Stimulated activated CD8-positive, alpha-beta memory T cell treated with anti-CD3 and anti-CD28 coated beads, Interleukin-15, amount 100 ng/mL, for 48 hours (primary cell): ENCODE data around the gene ASCL5.
A peak's percentile ranks its signal among the peaks of the same experiment; 100 is the strongest.
"Not testable (repeated sequence)": the region's sequence is repeated elsewhere in the genome, so short reads cannot be mapped to it uniquely, and the experiment has no call there.

Experiments
- DNase-seq, 2 donors: peaks; one replicate each; pipeline ENCODE4 v3.0.0-alpha.2; 2020; ENCODE audit warnings: low read depth in 2 of 2

ASCL5 gene, protein sequence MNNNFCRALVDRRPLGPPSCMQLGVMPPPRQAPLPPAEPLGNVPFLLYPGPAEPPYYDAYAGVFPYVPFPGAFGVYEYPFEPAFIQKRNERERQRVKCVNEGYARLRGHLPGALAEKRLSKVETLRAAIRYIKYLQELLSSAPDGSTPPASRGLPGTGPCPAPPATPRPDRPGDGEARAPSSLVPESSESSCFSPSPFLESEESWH

DNA sequence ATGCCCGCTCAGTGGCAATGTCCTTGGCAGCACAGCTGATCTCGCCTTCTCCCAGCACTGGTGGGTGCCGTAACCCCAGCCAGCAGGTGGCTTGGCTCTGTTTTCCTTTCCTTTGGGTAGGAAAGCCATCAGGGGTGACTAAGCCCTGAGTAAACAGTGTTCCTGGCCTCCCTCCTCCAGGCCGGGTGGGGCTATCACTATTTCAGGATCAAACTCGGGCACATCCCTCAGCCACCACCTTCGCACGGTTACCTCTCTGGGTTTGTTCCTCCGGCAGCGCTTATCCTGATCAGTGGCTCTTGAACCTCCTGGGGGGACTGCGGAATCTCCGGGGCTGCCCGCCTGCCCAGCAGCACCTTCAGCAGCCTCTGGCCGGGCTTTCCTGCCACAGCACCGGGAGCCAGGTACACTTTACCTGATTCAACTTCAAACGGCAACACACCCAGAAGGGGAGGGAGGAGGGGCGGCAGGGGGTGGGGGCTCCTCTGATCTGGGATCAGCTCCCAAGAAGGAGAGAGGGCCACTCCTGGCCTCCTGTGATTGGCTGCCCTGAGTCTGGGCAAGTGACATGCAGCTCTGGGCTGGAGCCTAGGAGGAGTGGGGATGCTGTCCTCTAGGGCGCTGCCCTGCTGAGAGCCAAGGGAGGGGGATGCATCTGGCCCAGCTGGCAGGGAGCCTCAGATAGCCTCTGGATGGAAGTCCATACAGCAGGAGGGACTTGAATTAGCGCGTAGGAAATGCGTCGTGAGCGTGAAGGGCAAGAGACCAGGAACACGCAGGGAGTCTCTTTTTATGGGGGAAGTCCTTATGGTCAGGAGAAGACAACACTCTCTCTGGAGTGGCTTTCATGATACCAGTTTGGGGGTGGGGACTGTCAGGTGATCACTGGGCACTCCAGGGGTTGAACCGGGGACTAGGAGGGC, at the start of gene ASCL5:
Gene ASCL5 (minus strand): TSS at position 353 of the 923 bp plus-strand sequence. CDS start 11,812 bp downstream, outside the sequence.
- DNase-seq, result no peak

DNA sequence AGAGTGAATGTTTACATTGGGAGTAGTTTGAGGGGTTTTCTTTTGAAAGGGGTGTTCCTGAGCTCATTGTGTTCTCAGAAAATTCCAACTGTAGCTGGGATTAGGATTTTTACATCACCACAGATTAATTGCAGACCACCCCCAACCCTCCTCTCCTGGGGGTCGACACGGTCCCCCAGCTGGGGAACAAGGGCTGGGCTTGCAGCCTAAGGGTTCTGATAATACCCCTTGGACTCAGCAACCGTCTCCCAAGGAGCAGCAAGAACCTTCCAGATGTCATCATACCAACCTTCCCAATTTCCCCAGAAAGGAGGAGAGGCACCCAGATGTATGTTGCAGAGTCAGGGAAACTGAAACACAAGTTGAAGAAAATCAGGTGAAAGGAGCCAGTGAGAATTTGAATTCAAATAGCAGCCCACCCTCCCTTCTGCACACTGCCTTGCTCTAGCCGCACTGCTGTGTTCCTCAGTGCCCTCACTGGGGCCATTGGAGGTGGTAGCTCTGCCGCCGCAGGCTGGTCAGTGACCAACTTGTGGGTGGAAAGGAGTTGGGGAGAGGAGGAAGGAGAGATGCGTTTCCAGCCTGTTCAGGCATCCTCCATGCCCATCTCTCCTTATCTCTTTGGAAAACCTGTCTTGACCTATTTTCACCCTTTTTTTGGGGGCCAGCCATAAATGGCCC, 49.0 kb upstream of the ASCL5 start:
- DNase-seq, result no peak

DNA sequence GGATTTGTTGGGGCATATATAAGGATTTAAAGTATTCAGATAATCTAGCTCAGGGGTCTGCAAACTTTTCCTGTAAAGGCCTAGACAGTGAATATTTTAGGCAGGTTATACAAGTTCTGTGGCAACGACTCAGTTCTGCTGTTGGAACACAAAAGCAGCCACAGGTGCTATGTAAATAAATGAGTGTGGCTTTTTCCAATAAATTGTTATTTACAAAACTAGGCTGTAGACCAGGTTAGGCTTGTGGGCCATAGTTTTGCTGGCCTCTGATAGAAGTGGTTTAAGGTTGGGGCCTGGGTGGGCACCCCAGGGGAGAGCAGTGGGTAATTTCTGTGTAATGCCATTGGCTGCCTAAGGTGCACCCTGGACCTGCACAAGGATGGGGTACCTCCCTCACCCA, 46.8 kb upstream of the ASCL5 start:
- no peak for DNase-seq

DNA sequence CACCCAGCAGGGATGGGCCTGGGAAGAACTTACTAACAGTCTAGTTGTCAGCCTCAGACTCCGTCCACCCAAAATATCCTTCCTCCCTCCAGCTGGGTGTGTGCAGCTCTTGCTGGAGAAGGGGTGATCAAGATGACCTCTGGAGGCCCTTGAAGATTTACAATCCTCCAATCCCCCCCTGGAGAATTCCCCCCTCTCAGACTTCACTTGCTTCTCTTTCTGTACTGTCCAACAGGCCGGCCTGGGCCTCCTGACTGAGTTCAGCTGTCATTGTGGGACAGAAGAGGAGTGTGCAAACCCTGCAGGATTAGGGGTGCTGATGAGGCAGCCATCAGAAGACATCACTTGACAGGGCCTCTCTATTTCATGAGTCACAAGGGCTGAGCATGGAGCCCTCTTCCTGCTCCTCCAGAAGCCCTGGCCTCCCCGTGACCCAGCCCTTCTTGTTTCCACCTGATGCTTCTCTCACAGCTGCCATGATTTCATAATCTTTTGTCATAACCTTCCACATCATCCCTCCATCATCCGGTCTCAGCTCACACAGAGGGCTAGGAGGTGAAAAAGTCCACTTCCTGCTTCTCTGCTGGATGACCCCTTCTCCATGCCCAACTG, 46.1 kb upstream of the ASCL5 start:
- DNase-seq, result no peak

DNA sequence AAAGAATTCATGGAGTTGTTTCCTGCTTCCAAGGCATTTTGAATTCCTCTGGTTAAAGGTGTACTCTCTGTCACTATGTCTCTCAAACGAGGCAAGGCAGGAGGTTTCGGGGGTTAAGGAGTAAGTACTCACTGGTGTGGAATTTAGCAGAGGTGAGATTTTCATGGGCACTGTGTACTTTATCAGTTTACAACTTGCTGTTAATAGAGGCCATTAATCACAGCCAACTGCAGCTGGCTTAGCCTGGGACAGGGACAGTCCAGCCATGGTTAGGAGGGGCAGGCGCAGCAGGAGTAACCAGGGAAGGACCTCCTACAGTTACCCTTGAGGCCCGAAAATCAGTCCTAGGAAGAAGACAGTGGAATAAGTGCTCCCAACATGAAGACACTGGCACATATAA, 45.3 kb upstream of the ASCL5 start:
- DNase-seq, result no peak

DNA sequence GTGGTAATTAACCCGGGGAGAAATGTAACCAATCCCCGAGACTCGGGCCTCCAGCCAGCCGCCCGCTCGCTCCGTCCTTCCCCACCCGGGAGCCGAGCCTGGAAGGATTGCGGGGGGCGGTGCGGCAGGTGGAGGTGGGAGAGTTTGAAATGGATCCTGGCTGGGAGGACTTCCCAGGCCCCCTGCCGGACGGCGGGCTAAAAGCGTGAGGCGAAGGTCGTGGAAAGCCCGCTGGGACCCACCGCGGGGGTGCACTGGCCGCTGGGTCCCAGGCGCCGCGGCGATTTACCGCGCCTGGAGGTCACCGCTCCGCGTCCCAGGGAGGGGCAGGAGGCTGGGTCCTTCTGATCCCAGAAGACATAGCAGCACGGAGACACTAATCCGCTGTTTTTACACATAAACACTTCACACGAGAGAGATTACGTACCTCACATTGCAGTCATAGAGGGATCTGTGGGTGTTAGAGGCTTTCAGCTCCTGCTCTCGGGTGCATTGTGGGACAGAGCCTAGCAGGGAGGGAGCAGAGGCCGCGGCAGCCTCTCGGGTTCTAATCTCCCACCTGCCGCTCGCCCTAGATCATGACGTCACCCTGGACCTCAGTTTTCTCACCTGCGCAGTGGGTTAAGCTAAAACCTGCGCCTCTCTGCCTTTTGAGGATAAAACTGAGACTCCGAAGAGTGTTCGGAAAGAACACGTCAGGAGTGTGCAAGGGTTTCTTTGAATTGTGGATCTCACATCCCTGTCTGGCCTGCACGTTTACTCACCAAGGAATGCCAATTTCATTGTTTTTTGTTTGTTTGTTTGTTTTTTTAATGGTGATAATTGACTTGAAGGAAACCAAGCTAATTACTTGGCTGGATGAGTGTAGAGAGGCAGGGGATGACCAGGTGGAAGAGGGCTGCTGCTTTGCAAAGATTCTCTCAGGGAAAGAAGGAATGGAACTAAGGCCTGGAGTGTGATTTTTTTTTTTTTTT, 44.4 kb upstream of the ASCL5 start:
- DNase-seq, result peak; percentile 49 to 66

DNA sequence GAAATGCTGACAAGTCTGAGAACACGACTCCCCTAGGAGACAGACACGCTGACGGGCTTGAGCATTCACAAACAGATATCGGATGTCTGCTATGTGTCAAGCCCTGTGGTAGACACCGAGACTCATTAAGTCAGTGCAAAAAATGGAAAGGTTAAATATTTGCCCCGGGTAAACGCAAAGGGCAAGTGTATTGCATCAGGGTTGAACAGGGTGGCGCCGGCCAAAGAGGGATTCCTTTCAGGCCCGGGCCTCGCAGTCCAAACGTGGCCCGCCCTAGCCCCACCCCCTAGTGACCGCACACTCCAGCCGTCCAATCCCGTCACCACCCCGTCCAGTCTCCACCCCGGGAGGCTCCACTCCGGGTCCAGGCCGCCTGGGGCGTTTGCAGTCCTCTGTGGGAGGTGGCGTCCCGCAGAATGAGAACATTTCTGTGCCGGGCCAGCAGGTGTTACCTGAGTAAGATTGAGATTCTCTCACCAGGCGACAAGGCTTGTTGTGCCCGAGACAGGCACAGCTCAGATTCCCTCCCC, 43.6 kb upstream of the ASCL5 start:
- peak; percentile 81 for DNase-seq

DNA sequence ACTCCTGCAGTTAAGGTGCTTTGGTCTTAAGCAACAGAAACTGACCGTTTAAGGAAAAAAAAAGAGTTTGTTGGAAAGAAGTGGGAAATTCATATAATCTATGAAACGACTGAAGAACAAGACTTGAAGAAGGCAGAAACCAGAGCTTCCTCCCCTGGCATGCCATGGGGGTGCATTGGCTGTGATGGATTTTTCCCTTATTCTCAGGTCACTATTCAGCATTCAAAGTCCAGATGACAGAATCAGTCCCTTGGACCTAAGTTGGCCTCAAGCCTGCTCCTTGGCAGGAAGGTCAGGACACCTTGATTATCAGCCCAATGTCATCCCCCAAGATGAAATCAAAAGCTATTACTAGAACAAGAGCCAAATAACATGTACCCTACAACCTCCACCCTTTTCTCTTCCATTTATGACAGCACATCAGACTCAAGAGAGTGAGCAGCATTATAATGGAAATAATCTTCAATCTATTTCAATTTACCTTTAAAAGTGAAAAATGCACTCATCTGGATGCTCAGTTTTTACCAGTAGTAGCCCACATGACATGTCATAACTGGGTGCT, 43.1 kb upstream of the ASCL5 start:
- DNase-seq, result no peak

DNA sequence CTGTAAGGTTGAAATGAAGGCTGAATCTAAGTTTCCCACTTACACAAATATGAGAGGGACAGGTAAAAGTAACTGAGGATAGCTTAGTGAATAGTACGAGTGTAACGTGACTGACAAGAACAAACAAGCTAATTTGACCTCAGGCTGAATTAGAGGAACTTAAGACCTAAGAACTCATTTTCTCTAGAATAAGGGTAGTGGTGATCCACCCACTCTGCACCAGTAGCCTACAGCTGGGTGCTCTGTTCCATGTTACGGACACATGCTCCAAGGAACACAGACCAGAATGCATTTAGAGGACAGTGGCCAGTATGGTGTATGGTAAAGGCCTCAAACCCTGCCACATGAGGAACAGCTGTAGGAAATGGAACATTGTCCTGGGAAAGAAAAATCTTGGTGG, 42.2 kb upstream of the ASCL5 start:
- no peak for DNase-seq

DNA sequence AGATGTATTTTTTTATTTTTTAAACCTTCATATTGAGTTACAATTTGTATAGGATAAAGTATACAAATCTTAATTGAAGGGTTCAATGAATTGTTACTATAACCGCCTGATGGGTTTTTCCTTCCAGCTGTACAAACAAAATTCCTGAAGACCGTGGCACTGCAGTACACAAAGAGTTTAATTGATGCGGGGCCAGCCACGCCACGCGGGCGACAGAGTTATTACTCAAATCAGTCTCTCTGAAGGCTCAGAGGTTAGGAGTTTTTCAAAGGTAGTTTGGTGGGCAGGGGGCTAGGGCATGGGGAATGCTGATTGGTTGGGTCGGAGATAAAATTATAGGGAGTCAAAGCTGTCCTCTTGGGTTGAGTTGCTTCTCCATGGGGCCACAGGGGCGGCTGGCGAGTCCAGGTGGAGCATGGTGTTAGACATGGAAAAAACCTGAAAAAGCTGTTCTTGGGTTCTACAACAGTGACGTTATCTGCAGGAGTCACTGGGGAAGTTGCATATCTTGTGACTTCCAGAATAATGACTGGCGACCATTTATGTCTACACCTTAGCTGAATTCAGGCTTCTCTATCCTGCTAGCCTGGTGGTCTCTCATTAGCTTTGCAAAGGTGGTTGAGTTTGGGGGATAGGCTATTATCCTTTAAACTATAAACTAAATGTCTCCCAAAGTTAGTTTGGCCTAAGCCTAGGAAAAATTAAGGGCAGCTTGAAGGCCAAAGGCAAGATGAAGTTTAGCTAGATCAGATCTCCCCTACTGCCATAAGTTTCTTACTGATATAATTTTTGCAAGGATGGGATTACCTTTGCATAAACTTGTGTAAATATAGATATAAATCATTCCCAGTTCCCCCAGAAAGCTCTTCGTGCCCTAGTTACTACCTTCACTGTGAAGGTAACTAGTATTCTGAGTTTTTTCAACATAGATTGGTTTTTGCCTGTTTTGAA, 40.3 kb upstream of the ASCL5 start:
- no peak for DNase-seq

DNA sequence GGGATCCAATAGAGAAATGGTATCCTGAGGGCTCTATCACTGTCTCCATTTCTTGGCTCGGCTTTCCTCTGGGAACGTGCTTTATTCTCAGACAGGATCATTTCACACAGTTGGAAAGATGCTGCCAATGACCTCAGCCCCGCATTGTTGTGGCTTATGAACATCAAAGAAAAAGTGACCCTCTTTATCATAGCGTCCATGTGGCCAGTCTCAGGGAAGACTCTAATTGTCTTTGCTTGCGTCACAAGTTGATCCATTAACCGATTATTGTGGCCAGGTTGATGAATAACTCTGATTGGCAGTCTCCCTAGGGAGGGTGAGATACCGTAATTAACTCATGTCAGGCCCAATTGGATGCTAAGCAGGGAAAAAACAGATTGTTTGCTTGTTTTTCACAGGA, 37.7 kb upstream of the ASCL5 start:
- DNase-seq, result no peak

DNA sequence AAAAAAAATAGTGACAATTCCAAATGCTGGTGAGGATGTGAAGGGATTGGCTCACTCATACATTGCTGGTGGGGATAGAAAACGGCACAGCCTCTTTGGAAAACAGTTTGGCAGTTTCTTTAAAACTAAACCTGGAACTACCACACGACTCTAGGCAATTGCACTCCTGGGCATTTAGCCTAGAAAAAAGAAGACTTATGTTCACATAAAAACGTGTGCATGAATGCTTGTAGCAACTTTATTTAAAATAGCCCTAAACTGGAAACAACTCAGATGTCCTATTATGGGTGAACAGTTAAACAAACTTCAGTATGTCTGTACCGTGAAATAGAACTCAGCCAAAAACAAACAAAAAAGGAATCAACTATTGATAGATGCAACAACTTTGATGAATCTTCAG, 36.7 kb upstream of the ASCL5 start:
- DNase-seq, result no peak

DNA sequence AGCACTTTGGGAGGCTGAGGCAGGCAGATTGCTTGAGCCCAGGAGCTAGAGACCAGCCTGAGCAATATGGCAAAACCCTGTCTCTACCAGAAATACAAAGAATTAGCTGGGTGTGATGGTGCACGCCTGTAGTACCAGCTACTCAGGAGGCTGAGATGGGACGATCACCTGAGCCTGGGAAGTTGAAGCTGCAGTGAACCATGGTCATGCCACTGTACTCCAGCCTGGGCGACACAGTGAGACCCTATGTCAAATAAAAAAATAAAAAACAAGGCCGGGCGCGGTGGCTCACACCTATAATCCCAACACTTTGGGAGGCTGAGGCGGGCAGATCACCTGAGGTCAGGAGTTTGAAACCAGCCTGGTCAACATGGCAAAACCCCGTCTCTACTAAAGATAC, 36.1 kb upstream of the ASCL5 start:
- not testable (repeated sequence) for DNase-seq

DNA sequence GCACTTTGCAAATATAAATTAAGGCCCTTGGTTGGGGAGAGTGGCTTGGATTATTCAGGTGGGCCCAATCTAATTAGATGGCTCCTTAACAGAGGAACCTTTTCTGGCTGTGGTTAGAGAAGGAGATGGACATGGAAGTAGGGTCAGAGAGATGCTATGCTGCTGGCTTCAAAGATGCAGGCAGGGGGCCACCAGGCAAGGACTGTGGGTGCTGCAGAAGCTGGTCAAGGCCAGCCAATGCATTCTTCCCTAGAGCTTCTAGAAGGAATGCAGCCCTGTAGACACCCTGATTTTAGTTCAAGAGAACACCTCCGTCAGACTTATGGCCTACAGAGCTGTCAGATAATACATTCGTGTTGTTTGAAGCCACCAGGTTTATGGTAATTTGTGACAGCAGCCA, 31.0 kb upstream of the ASCL5 start:
- no peak for DNase-seq

DNA sequence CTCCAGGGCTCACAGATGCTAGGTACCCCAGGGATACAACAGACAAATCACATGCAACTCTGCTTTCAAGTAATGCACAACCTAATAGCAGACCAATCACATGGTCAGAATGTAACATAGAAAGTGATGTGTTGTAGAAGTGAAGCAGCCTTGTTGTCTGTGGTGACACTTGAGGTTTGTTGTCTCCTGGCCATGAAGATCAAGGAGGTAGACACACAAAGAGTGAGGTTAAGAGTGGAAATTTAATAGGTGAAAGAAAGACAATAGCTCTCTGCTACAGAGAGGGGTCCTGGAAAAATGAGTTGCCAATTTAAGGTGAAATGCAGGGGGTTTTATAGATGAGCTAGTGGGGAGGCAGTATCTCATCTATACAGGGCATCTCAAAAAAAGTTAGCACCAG, 29.8 kb upstream of the ASCL5 start:
- DNase-seq, result no peak

DNA sequence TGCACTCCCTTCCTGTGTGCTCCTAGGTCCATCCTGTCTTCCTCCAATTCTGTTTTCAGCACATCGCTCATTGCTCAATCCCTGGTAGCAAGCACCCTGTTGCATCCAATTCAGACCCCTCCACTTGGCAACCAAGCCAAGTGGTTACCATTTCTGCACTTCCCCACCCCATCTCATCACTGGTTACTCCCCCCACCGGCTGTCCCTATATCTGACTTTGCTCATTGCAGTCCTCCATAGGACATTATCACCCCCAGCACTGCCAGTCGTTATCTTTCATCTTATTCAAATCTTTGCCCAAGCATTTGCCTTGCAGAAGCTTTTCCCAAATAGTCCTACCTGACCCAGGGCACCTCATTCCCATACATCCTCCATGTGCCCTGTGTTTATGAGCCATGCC, 29.4 kb upstream of the ASCL5 start:
- no peak for DNase-seq

DNA sequence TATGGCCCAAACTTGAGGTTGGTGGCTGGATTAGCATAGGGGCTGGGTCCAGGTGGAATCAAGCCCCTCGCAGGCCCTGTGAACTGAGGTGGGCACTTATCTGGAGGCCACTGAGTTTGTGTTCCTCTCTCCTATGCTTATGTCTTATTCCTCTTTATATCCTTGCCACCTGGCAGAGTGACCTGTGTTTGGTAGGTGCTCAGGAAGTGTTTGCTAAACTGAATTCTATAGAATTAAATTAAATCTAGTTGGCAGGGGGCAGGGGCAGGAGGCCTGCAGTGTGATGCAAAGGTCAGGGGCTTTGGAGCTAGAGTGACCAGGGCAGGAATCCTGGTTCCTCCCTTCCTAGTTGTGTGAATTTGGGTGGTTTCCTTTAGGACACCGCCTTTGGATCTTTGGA, 28.4 kb upstream of the ASCL5 start:
- no peak for DNase-seq

DNA sequence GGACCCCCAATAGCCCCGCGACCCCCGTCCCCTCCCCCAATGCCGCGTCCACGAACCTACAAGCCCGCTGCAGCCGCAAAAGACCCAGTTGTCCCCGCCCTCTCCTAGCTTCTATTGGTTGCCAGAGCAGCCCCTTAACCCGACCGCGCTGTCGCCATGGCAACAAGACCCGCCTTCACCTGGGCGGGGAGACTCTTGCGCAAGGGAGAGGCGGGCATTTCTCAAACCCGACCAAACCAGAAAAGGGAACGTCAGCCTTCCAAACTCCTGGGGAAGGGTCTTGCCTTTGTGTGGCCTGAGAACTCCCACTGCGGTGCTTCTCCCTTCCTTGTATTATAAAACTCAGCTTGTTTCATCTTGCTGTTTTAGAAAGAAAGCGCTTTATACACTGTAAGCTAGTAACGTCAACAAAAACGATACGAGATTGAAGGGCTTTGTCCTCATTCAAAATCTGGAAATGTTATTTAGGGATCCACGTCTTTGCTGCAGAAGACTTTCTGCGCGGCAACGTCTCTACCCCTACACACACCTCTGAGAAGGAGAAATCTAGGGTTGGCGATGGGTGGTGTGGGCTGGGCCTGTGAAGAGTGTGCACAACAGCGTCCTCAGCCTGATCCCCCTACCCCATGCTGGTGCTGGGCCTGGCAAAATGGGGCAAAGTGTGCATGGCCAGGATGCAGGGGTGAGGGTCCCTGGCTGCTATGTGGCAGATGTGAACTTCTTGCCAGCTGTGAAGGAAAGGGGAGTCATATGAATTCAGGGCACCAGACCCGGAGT, 27.6 kb upstream of the ASCL5 start, which contains the start of gene TMEM9:
Gene TMEM9 (minus strand): TSS at position 86 of the 777 bp plus-strand sequence. CDS start 551 bp downstream, outside the sequence.
- DNase-seq, result peak; percentile 92 to 95
